HepG2 (cell line): Measurements from ENCODE around the gene MRFAP1. TPM values are rescaled to one million over a fixed set of nuclear protein-coding genes. Genes with fewer than 3 reads are reported as not detected.
A peak's percentile ranks its signal among the peaks of the same experiment; 100 is the strongest.

Source experiments
- ATAC-seq: fragments of 200-7000 bp; cut with Tn5 transposase; 3 replicates; pipeline ENCODE4 v1.9.1; 2020; ENCODE audit warnings: mild to moderate bottlenecking, moderate library complexity
- BruUV-seq: library from RNA; stranded (reverse); fragments of 400-500 nt; replicated peaks from 2 replicates; lab custom pipeline; 2021; lab: Mats Ljungman, UMichigan
- CTCF ChIA-PET: fragments of 300-600 bp; formaldehyde crosslinking; extraction: SDS; loops from one replicate; lab custom pipeline; 2021; ENCODE audit warnings: low total read pairs, inconsistent platforms, low intra/inter-chr PET ratio; lab: Yijun Ruan, JAX
- POLR2A ChIA-PET: fragments of 350-600 bp; sonication (Branson Sonifier 250); formaldehyde crosslinking; loops from one replicate; lab custom pipeline; 2020; ENCODE audit warnings: antibody characterized with exemption, inconsistent platforms; lab: Yijun Ruan, JAX
- DNase-seq: peaks from one replicate; pipeline ENCODE4 v3.0.0-alpha.2; 2015; ENCODE audit warnings: low spot score
- FAIRE-seq: peaks from 3 replicates; lab custom pipeline; 2011; peaks lifted over from hg19 to GRCh38; lab: Jason Lieb, UNC
- H2AFZ ChIP-seq: one replicate; pipeline ENCODE4 v1.6.1; 2011; ENCODE audit warnings: low read length, inconsistent platforms
- H3K27ac ChIP-seq: fragments of 300-600 bp; 3 replicates; pipeline ENCODE4 v1.8.0; 2011; ENCODE audit warnings: mixed run types, mild to moderate bottlenecking, mixed read lengths, low read length, inconsistent platforms; ENCODE audit not compliant: insufficient read depth; ENCODE audit errors: extremely low read length
- H3K27me3 ChIP-seq, 2 experiments: fragments of 200-600 bp in 1 of 2; 2 replicates in 1 of 2; 3 replicates in 1 of 2; pipeline versions ENCODE4 v1.6.0 to v1.8.0; 2011; ENCODE audit warnings: low read length in 2 of 2, mild to moderate bottlenecking in 2 of 2, moderate library complexity in 2 of 2, inconsistent platforms in 1 of 2; ENCODE audit not compliant: insufficient read depth in 2 of 2, control insufficient read depth in 1 of 2
- H3K36me3 ChIP-seq, 2 experiments: fragments of 200-600 bp in 1 of 2; replicated peaks in 1 of 2; 2 replicates in 1 of 2; 3 replicates in 1 of 2; pipeline versions ENCODE4 v1.5.1 to v1.8.0; 2011; ENCODE audit warnings: low read length in 2 of 2, inconsistent platforms in 1 of 2; ENCODE audit not compliant: insufficient read depth in 2 of 2, control insufficient read depth in 1 of 2
- H3K4me1 ChIP-seq: 2 replicates; pipeline ENCODE4 v1.5.1; 2012; ENCODE audit warnings: low read length, inconsistent platforms; ENCODE audit not compliant: insufficient read depth
- H3K4me2 ChIP-seq: 2 replicates; pipeline ENCODE4 v1.6.0; 2011; ENCODE audit warnings: low read depth, low read length, inconsistent platforms
- H3K4me3 ChIP-seq, 3 experiments: fragments of 200-600 bp in 1 of 3; sonication (generic), shearing (Covaris generic) in 1 of 3; replicated peaks in 1 of 3; 2 replicates each; pipeline ENCODE4 v1.5.1; 2011 to 2016; ENCODE audit warnings: low read length in 3 of 3, inconsistent platforms in 2 of 3, low read depth in 2 of 3, mild to moderate bottlenecking in 2 of 3, control low read depth in 1 of 3, mixed read lengths in 1 of 3; ENCODE audit not compliant: insufficient read depth in 1 of 3
- H3K79me2 ChIP-seq: one replicate; pipeline ENCODE4 v1.6.1; 2011; ENCODE audit warnings: low read length, inconsistent platforms; ENCODE audit not compliant: insufficient read depth
- H3K9ac ChIP-seq: 2 replicates; pipeline ENCODE4 v1.6.0; 2011; ENCODE audit warnings: mild to moderate bottlenecking, low read depth, low read length, inconsistent platforms; ENCODE audit not compliant: insufficient read depth
- H3K9me3 ChIP-seq: 2 replicates; pipeline ENCODE4 v1.5.1; 2012; ENCODE audit warnings: mild to moderate bottlenecking, low read length
- H4K20me1 ChIP-seq: 2 replicates; pipeline ENCODE4 v1.6.0; 2011; ENCODE audit warnings: inconsistent platforms, mild to moderate bottlenecking, low read length, moderate library complexity; ENCODE audit not compliant: insufficient read depth
- ESRRA ChIP-seq: sonication (generic); formaldehyde crosslinking; IDR thresholded peaks from 2 replicates; pipeline ENCODE4 v1.5.1; 2020; ENCODE audit warnings: mild to moderate bottlenecking, low read depth, missing genetic modification reagents
- GZF1 ChIP-seq: sonication (generic); formaldehyde crosslinking; IDR thresholded peaks from 2 replicates; pipeline ENCODE4 v1.5.1; 2020; ENCODE audit warnings: mild to moderate bottlenecking, missing genetic modification reagents
- HOXA3 ChIP-seq: sonication (generic); formaldehyde crosslinking; IDR thresholded peaks from 2 replicates; pipeline ENCODE4 v1.5.0; 2020; ENCODE audit warnings: missing genetic modification reagents
- KDM2A ChIP-seq: sonication (generic); formaldehyde crosslinking; IDR thresholded peaks from 2 replicates; pipeline ENCODE4 v1.4.0; 2020; ENCODE audit warnings: low read depth, missing genetic modification reagents, borderline replicate concordance
- NR3C1 ChIP-seq: sonication (generic); formaldehyde crosslinking; IDR thresholded peaks from 2 replicates; pipeline ENCODE4 v1.4.0; 2020; ENCODE audit warnings: missing genetic modification reagents
- SMYD3 ChIP-seq: sonication (generic); formaldehyde crosslinking; IDR thresholded peaks from 2 replicates; pipeline ENCODE4 v1.8.1; 2023; ENCODE audit warnings: mild to moderate bottlenecking, missing genetic modification reagents
- SNAPC2 ChIP-seq: sonication (generic); formaldehyde crosslinking; IDR thresholded peaks from 2 replicates; pipeline ENCODE4 v1.8.1; 2022; ENCODE audit warnings: mild to moderate bottlenecking, missing genetic modification reagents
- ZNF20 ChIP-seq: sonication (generic); formaldehyde crosslinking; IDR thresholded peaks from 2 replicates; pipeline ENCODE4 v1.4.0; 2020; ENCODE audit warnings: mild to moderate bottlenecking, moderate library complexity, missing genetic modification reagents
- ZNF256 ChIP-seq: sonication (generic); formaldehyde crosslinking; conservative IDR thresholded peaks from 2 replicates; pipeline ENCODE4 v1.4.0; 2020; ENCODE audit warnings: missing genetic modification reagents
- ZNF496 ChIP-seq: sonication (generic); formaldehyde crosslinking; IDR thresholded peaks from 2 replicates; pipeline ENCODE4 v1.8.1; 2023; ENCODE audit warnings: mild to moderate bottlenecking, moderate library complexity, missing genetic modification reagents; ENCODE audit not compliant: insufficient replicate concordance
- ZNF543 ChIP-seq: sonication (generic); formaldehyde crosslinking; IDR thresholded peaks from 2 replicates; pipeline ENCODE4 v1.4.0; 2020; ENCODE audit warnings: mild to moderate bottlenecking, missing genetic modification reagents
- ZNF644 ChIP-seq: IDR thresholded peaks from 2 replicates; pipeline ENCODE4 v1.6.1; 2016; ENCODE audit warnings: low read depth
- ZNF7 ChIP-seq: IDR thresholded peaks from 2 replicates; pipeline ENCODE4 v1.6.1; 2016; ENCODE audit warnings: missing biosample characterization, missing genetic modification reagents
- ZNF747 ChIP-seq: sonication (generic); formaldehyde crosslinking; IDR thresholded peaks from 2 replicates; pipeline ENCODE4 v1.8.1; 2023; ENCODE audit warnings: missing genetic modification reagents, mild to moderate bottlenecking, borderline replicate concordance
- ZNF777 ChIP-seq: sonication (generic); formaldehyde crosslinking; IDR thresholded peaks from 2 replicates; pipeline ENCODE4 v1.4.0; 2020; ENCODE audit warnings: missing genetic modification reagents
- ZNF782 ChIP-seq: sonication (generic); formaldehyde crosslinking; IDR thresholded peaks from 2 replicates; pipeline ENCODE4 v1.4.0; 2020; ENCODE audit warnings: missing genetic modification reagents, mild to moderate bottlenecking, borderline replicate concordance
- ZNF788 ChIP-seq: sonication (generic); formaldehyde crosslinking; IDR thresholded peaks from 2 replicates; pipeline ENCODE4 v1.5.0; 2020; ENCODE audit warnings: mild to moderate bottlenecking, missing genetic modification reagents, borderline replicate concordance
- ZSCAN21 ChIP-seq: sonication (generic); formaldehyde crosslinking; IDR thresholded peaks from 2 replicates; pipeline ENCODE4 v1.8.0; 2022; ENCODE audit warnings: mild to moderate bottlenecking, missing genetic modification reagents, moderate library complexity, borderline replicate concordance
- WGBS: methylation state at CpG from one replicate; pipeline ENCODE4 v1.1.6; 2017; ENCODE audit warnings: low lambda C conversion rate; 5-methylcytosine and 5-hydroxymethylcytosine counted together
- in situ Hi-C: cut with HindIII; loops from 2 replicates; pipeline ENCODE4 v1.10.0; 2017; ENCODE audit warnings: low pct_unique_long_range_greater_than_20kb; ENCODE audit not compliant: extremely low pct_ligation_motif_present
- intact Hi-C: fragments of 100-400 bp; cut with micrococcal nuclease; formaldehyde crosslinking; loops from one replicate; pipeline ENCODE4 v1.10.0; 2022; ENCODE audit not compliant: unreplicated experiment
- polyA plus RNA-seq, 8 experiments: library from polyadenylated mRNA; depleted of rRNA in 3 of 8; stranded (reverse) in 7 of 8; unstranded in 1 of 8; fragments of >200 nt; fragmentation: Illumina TruSeq in 4 of 8; extraction: Trizol in 4 of 8; gene quantifications; 2 replicates each; pipeline versions ENCODE4 v1.2.1 to v1.2.3, GENCODE V29; 2011 to 2016; ENCODE audit warnings: low read depth in 4 of 8, missing spikeins in 1 of 8, mixed read lengths in 1 of 8; ENCODE audit not compliant: insufficient read depth in 1 of 8
- total RNA-seq, 5 experiments: library from RNA; depleted of rRNA; stranded (reverse); fragments of >200 nt; fragmentation: Illumina TruSeq; extraction: Trizol; gene quantifications; 2 replicates each; pipeline ENCODE4 v1.2.3, GENCODE V29; 2016; ENCODE audit warnings: low read depth in 1 of 5
- TF ChIP-seq, protein P1 (sequence below): sonication (generic); formaldehyde crosslinking; conservative IDR thresholded peaks from 2 replicates; pipeline ENCODE4 v1.4.0; 2020; ENCODE audit warnings: missing genetic modification reagents
- TF ChIP-seq, protein P2 (sequence below): sonication (generic); formaldehyde crosslinking; IDR thresholded peaks from 2 replicates; pipeline ENCODE4 v1.5.0; 2020; ENCODE audit warnings: missing genetic modification reagents

The MRFAP1 gene
- total and polyA plus RNA-seq, 2 of the 13 experiments (the other 11 are each of a cell fraction or from before 2014, with no cell fraction given), result 112 to 158 TPM

DNA sequence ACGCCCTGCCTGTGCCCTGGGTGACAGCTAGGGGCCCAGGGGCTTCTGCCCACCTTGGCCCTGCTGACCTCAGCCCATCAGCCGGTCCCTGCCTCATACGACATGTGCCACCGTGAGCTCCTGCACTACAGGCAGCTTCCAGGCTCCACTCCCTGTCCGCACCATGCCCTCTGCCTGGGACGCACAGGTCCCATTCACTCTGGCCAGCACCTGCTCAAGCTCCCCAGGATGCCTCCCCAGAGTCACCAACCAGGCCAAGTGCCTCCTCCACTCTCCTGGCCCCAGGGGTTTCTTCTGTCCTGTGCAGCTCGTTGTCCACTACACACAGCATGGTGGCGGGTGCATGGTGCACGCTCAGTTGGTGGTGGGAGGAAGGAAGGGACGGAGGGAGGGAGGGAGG lies 20.2 kb upstream of the MRFAP1 start:
- WGBS, result 97% methylated on average over 7 of the region's 10 CpGs
- Histone ChIP-seq H3K27ac (no peak overlapping the region), H3K4me3 (no peak overlapping the region), H4K20me1 (no peaks in the 10 kb centered on the region), H2AFZ (no peak overlapping the region), H3K9me3 (no peaks in the 10 kb centered on the region), H3K9ac (no peak overlapping the region), H3K79me2 (no peaks in the 10 kb centered on the region), H3K27me3 (no peaks in the 10 kb centered on the region; a peak in 1 of 5 replicates), H3K4me2 (no peak overlapping the region), H3K4me1 (peaks cover 2% of the 10 kb centered on the region), H3K36me3 (peaks cover 2 to 5% of the 10 kb centered on the region in 2 experiments; a peak in 1 of 5 replicates)
- intact Hi-C loops, result loop anchor here (10.0 kb wide), 1 partner anchor 65 kb away; no protein-coding TSS in a partner anchor
- in situ Hi-C loops, result no loop called here
- DNase-seq (no peak), ATAC-seq (peak; percentile 13; the same call in 1 of the 3 replicates), FAIRE-seq (no peak)
- BruUV-seq, result no TSS peak
- TF ChIP-seq ZNF496 (CRISPR knock-in tag), result no peak
- TF ChIP-seq, protein P1, sequence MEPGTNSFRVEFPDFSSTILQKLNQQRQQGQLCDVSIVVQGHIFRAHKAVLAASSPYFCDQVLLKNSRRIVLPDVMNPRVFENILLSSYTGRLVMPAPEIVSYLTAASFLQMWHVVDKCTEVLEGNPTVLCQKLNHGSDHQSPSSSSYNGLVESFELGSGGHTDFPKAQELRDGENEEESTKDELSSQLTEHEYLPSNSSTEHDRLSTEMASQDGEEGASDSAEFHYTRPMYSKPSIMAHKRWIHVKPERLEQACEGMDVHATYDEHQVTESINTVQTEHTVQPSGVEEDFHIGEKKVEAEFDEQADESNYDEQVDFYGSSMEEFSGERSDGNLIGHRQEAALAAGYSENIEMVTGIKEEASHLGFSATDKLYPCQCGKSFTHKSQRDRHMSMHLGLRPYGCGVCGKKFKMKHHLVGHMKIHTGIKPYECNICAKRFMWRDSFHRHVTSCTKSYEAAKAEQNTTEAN, result no peak
- TF ChIP-seq SNAPC2 (CRISPR knock-in tag), result no peak
- no peak for TF ChIP-seq ZNF256 (CRISPR knock-in tag)
- TF ChIP-seq ESRRA (CRISPR knock-in tag), result no peak
- TF ChIP-seq SMYD3 (CRISPR knock-in tag), result no peak
- TF ChIP-seq ZNF788 (CRISPR knock-in tag), result no peak
- TF ChIP-seq ZNF20, result no peak
- TF ChIP-seq, protein P2, sequence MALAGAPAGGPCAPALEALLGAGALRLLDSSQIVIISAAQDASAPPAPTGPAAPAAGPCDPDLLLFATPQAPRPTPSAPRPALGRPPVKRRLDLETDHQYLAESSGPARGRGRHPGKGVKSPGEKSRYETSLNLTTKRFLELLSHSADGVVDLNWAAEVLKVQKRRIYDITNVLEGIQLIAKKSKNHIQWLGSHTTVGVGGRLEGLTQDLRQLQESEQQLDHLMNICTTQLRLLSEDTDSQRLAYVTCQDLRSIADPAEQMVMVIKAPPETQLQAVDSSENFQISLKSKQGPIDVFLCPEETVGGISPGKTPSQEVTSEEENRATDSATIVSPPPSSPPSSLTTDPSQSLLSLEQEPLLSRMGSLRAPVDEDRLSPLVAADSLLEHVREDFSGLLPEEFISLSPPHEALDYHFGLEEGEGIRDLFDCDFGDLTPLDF (CRISPR knock-in tag), result no peak
- TF ChIP-seq ZSCAN21 (CRISPR knock-in tag), result no peak
- TF ChIP-seq GZF1 (CRISPR knock-in tag), result no peak
- TF ChIP-seq ZNF644 (CRISPR knock-in tag), result no peak
- TF ChIP-seq ZNF747, result no peak
- TF ChIP-seq ZNF543 (CRISPR knock-in tag), result no peak
- no peak for TF ChIP-seq ZNF777 (CRISPR knock-in tag)
- no peak for TF ChIP-seq KDM2A (CRISPR knock-in tag)
- no peak for TF ChIP-seq HOXA3 (CRISPR knock-in tag)
- TF ChIP-seq NR3C1, result no peak
- no peak for TF ChIP-seq ZNF782 (CRISPR knock-in tag)
- TF ChIP-seq ZNF7 (CRISPR knock-in tag), result no peak
- ChIA-PET POLR2A (no interaction called here), CTCF (no interaction called here)
